CD4-positive, alpha-beta T cell treated with Interleukin-15 for 1 hour (primary cell): ENCODE measurements around the gene NFATC4.

ENCODE experiments used
- DNase-seq: peaks from one replicate; pipeline ENCODE4 v3.0.0-alpha.2; 2020

NFATC4 gene

DNA sequence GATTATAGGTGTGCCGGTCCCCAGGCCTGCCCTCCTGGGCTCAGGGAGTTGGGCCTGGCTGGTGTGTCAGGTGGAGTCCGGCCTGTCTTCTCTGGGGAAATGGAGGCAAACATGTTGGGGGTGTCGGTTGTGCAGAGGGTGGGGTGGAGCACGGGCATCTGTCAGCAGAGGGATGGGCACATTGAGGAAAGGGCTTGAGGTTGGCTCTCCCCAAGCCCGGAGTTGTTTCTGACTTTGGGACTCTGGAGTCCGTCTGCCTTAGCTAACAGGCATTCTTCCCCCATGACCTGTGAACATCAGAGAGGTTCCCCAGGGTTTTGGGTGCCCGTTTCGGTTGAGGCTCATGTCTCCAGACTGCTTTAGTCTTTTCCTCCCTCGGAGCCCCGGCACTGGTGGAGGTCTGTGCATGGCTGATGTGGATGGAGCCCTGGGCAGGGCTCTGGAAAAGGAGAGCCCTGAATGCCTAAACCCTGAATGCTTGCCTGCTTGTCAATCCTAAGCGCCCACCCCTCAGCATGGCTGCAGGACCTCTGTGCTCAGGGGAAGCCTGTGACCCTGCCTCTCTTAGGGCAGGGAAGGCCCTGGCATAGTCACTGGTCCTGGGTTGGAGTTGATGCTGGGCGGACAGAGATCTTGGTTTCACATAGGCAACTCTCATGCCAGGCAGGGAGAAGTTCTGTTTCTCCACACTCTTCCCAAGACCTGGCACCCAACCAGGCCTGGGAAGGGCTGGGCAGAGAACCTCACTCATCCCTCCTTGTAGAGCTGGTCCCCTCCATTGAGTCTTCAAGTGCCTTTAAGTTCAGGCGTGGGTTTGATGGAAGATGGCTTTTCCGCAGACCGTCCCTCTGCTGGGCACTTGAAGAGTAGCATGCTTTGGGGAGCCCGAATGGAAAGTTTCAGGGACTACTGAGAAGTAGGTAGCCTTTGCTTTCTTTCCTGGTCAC, 43.7 kb downstream of the NFATC4 start:
- peak; percentile 35 for DNase-seq

DNA sequence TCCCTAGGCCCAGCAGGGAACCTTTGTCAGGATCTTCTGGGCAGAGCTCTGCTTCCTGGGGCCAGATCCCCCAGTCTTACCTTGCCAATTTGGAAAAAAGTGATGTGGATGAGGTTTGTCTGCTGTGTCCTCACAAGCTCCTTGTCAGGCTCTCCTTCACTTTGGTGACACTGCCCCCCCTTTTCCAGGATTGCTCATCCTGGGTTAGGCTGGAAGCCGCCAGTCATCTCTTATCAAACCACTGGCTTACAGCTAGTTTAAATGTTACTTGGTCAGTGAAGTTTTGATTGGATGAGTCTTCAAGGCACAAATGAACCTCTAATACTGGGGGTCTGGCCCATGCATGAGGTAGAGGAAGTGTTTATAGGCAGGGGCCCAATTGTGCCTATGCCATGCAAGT, 46.1 kb downstream of the NFATC4 start:
- DNase-seq, result no peak

GRCh38 chr14:24414732-24415420, 46.9 kb downstream of the NFATC4 start:
- no peak for DNase-seq

DNA sequence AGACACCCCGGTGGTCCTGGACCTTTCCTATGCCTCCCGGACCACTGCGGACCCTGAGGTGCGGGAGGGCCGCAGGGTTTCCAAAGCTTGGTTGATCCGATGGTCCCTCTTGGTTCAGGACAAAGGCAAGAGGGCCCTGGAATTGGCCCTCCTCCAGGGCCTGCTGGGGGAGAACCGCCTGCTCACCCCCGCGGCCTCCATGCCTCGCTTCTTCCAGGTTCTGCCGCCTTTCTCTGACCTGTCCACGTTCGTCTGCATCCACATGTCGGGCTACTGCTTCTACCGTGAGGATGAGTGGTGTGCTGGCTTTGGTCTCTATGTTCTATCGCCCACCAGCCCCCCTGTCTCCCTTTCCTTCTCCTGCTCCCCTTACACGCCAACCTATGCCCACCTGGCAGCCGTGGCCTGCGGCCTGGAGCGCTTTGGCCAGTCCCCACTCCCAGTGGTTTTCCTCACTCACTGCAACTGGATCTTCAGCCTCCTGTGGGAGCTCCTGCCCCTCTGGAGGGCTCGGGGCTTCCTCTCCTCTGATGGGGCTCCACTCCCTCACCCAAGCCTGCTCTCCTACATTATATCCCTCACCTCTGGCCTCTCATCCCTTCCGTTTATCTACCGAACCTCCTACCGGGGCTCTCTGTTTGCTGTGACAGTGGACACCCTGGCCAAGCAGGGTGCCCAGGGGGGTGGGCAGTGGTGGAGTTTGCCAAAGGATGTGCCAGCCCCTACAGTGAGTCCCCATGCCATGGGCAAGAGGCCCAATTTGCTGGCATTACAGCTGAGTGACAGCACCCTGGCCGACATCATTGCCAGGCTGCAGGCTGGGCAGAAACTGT, 47.7 kb downstream of the NFATC4 start:
- no peak for DNase-seq

GRCh38 chr14:24416254-24416931, 48.4 kb downstream of the NFATC4 start:
- DNase-seq, result no peak

DNA sequence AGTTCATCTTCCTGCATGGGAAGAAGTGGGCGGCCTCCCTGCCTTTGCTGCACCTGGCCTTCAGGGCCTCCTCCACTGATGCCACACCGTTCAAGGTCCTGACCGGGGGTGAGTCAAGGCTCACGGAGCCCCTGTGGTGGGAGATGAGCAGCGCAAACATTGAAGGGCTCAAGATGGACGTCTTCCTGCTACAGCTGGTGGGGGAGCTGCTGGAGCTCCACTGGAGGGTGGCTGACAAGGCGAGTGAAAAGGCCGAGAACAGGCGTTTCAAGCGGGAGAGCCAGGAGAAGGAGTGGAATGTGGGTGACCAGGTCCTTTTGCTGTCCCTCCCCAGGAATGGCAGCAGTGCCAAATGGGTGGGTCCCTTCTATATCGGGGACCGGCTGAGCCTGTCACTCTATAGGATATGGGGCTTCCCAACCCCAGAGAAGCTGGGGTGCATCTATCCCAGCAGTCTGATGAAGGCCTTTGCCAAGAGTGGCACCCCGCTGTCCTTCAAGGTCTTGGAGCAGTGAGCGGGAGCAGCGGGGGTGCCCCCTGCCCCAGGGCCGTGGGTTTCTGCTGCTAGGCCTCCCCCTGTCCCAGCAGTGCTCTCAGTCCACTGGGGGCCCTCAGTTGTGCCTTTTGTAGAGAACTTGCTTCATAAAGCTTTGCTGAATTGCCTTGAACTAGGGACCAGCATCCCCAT, 49.1 kb downstream of the NFATC4 start:
- DNase-seq, result no peak

- DNase-seq, result no peak
These were observed 50.0 kb downstream of the NFATC4 start for GRCh38 chr14:24417832-24418491.

DNA sequence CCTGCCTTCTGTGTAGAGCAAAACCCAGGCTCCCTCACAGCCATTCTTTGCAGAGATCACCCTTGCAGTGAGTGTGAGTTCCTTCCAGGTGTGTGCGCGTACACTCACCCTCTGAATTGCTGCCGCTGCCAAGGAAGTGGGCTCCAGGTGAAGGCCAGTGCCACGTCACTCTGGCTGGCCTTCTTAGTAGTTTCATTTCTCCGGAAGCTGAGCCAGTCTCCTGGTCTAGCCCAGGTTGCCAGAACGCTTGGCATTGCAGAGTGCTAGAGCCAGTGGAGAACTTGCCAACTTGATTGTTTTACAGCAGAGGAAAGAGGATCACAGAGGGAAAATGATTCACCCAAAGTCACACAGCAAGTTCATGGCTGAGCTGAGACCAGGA, 50.5 kb downstream of the NFATC4 start:
- no peak for DNase-seq

GRCh38 chr14:24422261-24422660, 54.3 kb downstream of the NFATC4 start:
- no peak for DNase-seq

- DNase-seq, result no peak
These were observed 55.0 kb downstream of the NFATC4 start for GRCh38 chr14:24422694-24423601.

DNA sequence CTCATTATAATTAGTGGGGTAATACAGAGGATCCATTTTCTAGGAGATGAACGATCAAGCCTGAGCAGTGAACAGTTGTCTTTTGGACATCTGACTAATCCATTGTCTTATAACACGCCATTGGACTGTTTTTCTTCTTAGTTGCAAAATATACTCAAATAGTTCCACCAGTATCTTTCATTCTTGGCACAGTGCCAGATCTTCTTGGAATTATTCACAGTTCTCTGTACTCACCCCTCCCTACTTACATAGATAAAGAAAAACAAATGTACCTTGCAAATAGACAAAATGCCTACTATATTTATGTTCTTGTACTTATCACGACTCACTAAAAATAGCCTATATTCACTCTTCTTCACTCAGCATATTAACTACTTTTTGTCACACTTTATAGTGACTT, 57.7 kb downstream of the NFATC4 start:
- no peak for DNase-seq

GRCh38 chr14:24426150-24426911, 58.3 kb downstream of the NFATC4 start:
- no peak for DNase-seq

- DNase-seq, result no peak
These were observed 59.0 kb downstream of the NFATC4 start for GRCh38 chr14:24426912-24427536.

GRCh38 chr14:24427537-24428508, 59.8 kb downstream of the NFATC4 start:
- no peak for DNase-seq

GRCh38 chr14:24428628-24429394, 60.8 kb downstream of the NFATC4 start:
- DNase-seq, result no peak
